ENCODE results near the gene HAPLN3. TPM values are rescaled to one million over a fixed set of nuclear protein-coding genes. Genes with fewer than 3 reads are reported as not detected.

HAPLN3 gene
- total RNA-seq, 1 experiment from 2014 or later, result 42.4 TPM

DNA sequence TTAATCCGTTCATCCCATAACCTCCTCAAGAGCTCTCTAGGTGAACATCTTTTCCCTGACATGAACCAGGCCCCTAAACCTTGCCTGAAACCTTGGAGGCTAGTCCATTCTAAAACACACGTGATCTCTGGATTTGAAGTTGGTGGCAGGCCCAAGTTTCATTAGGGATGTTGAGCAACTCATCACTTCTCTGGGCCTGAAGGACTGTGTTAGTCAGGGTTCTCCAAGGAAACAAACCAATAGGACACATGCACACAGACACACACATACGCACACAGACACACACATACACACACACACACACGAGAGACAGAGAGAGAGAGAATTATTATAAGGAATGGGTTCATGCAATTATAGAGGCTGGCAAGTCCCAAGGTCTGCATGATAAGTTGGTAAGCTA lies 60.2 kb downstream of the HAPLN3 start:
- WGBS (ENCODE audit: extremely low coverage, insufficient read length, low lambda C conversion rate), result no CpG with 5 or more reads among the region's 4 CpGs
- H3K23me2 ChIP-seq (ENCODE audit: insufficient read length, low read depth, low read length, poor library complexity, severe bottlenecking), result no peaks in the 10 kb centered on the region
- H3K9me3 ChIP-seq (ENCODE audit: control insufficient read depth, low read depth, low read length), result no peaks in the 10 kb centered on the region
- no peak overlapping the region for H3T11ph ChIP-seq (ENCODE audit: low read length)
- H3K79me1 ChIP-seq (ENCODE audit: insufficient read depth, low read depth, low read length, poor library complexity, severe bottlenecking), result no peaks in the 10 kb centered on the region
- no peak overlapping the region for H4K91ac ChIP-seq (ENCODE audit: insufficient read length, low read depth, low read length)
- DNase-seq, result no peak
- H3K56ac ChIP-seq (ENCODE audit: insufficient read length, low read depth, low read length), result no peak overlapping the region
- no peaks in the 10 kb centered on the region for H3K4me1 ChIP-seq (ENCODE audit: insufficient read depth, low read length)
- no peak overlapping the region for H2BK120ac ChIP-seq (ENCODE audit: low read depth, low read length, poor library complexity, severe bottlenecking)
- H2AFZ ChIP-seq (ENCODE audit: low read length), result no peak overlapping the region
- H3K4ac ChIP-seq (ENCODE audit: low read depth, low read length), result no peak overlapping the region
- no peak overlapping the region for H2BK15ac ChIP-seq (ENCODE audit: low read depth, low read length)
- no peaks in the 10 kb centered on the region for H3K79me2 ChIP-seq (ENCODE audit: insufficient read depth, low read length)
- peaks cover 7% of the 10 kb centered on the region for H3K27me3 Mint-ChIP-seq (ENCODE audit: low read depth)
- no peak overlapping the region for H3K23ac ChIP-seq (ENCODE audit: insufficient read length, low read depth, low read length)
- H2BK20ac ChIP-seq (ENCODE audit: low read depth, low read length, poor library complexity, severe bottlenecking), result no peak overlapping the region
- H3K36me3 Mint-ChIP-seq (ENCODE audit: insufficient read depth in 1 of 3, low read depth in 3 of 3), result no peaks in the 10 kb centered on the region
- H3K4me1 Mint-ChIP-seq, result peaks cover 3 to 8% of the 10 kb centered on the region in 2 experiments; a peak in 2 of 4 replicates
- H3K27me3 ChIP-seq (ENCODE audit: insufficient read depth, low read length), result no peaks in the 10 kb centered on the region
- no peak overlapping the region for H2BK5ac ChIP-seq (ENCODE audit: insufficient read length, low read length)
- no peaks in the 10 kb centered on the region for H4K20me1 ChIP-seq (ENCODE audit: control insufficient read depth, insufficient read depth, insufficient read length)
- no peak overlapping the region for H3K27ac Mint-ChIP-seq
- no peak overlapping the region for H4K5ac ChIP-seq (ENCODE audit: insufficient read length, low read depth, low read length)
- H3K9me3 Mint-ChIP-seq, result no peaks in the 10 kb centered on the region
- TF ChIP-seq, protein P1, sequence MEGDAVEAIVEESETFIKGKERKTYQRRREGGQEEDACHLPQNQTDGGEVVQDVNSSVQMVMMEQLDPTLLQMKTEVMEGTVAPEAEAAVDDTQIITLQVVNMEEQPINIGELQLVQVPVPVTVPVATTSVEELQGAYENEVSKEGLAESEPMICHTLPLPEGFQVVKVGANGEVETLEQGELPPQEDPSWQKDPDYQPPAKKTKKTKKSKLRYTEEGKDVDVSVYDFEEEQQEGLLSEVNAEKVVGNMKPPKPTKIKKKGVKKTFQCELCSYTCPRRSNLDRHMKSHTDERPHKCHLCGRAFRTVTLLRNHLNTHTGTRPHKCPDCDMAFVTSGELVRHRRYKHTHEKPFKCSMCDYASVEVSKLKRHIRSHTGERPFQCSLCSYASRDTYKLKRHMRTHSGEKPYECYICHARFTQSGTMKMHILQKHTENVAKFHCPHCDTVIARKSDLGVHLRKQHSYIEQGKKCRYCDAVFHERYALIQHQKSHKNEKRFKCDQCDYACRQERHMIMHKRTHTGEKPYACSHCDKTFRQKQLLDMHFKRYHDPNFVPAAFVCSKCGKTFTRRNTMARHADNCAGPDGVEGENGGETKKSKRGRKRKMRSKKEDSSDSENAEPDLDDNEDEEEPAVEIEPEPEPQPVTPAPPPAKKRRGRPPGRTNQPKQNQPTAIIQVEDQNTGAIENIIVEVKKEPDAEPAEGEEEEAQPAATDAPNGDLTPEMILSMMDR (conservative IDR thresholded peaks at IDR 0.05), result no peak
- H3K27ac ChIP-seq (ENCODE audit: insufficient read length, low read depth, low read length), result no peak overlapping the region
- H2AK5ac ChIP-seq (ENCODE audit: insufficient read length, low read length), result no peak overlapping the region
- no peak overlapping the region for H2BK12ac ChIP-seq (ENCODE audit: insufficient read length, low read depth, low read length)
- no peak overlapping the region for H3K14ac ChIP-seq (ENCODE audit: insufficient read depth, low read length)
- H3K4me3 Mint-ChIP-seq, result no peak overlapping the region
- H3K18ac ChIP-seq (ENCODE audit: insufficient read length, low read depth, low read length), result no peak overlapping the region
- H3K9ac ChIP-seq (ENCODE audit: extremely low read depth, insufficient read length, low read length), result no peak overlapping the region
- no peak overlapping the region for H3K4me2 ChIP-seq (ENCODE audit: insufficient read depth, insufficient read length, low read length)
- H4K8ac ChIP-seq (replicated peaks; ENCODE audit: insufficient read length, low read depth, low read length), result no peak overlapping the region
